Measurements from ENCODE around the gene CBARP. TPM values are rescaled to one million over a fixed set of nuclear protein-coding genes. Genes with fewer than 3 reads are reported as not detected.

CBARP gene
- total RNA-seq, 1 experiment from 2014 or later, result 23.4 TPM

DNA sequence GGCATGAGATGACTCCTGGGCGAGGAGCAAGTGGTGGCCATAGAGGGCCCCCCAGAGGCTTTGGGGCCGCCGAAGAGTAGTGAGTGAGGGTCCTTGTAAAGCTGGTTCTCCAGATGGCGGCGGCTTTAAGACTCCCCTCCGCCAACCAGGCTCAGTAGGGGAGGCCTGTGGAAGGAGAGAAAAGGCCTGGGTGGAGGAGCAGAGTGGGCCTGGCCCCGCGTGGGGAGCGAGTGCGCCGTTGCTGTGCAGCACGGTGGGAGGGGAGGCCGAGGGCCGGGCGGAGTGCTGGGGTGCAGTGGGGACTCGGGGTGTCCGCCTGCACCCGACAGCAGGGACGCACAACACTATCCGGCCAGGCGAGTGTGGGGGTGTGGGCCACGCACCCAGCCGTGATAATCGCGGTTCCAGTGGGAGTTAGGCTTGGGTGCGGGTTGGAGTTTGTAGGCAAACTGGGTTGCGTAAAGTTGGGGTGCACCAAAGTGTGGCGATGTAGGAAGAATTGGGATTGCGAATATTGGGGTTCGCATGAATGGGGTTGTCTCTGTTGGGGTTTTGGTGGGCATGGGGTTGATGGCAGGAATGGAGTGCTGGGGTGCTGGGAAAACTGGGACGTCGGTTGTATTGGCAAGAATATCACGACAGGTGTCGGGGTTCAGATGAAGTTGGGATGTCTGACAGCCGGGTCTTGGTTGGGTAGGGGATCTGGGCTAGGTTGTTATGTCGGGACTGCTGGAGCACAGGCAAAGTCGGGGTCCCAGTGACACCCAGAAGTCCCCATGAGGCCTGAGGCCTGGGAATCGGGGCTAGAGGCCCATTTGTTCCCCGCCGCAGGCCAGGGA lies 30.6 kb upstream of the CBARP start:
- Mint-ChIP-seq H3K4me3 (peak overlapping the region; percentile 76), H3K36me3 (peaks cover 34% of the 10 kb centered on the region), H3K27me3 (ENCODE audit: low read depth) (peaks cover 7% of the 10 kb centered on the region), H3K9me3 (no peaks in the 10 kb centered on the region), H3K4me1 (peaks cover 54% of the 10 kb centered on the region), H3K27ac (peak overlapping the region; percentile 84)
- ATAC-seq (no peak), DNase-seq (ENCODE audit: low spot score) (no peak)
- TF ChIP-seq, protein P1, sequence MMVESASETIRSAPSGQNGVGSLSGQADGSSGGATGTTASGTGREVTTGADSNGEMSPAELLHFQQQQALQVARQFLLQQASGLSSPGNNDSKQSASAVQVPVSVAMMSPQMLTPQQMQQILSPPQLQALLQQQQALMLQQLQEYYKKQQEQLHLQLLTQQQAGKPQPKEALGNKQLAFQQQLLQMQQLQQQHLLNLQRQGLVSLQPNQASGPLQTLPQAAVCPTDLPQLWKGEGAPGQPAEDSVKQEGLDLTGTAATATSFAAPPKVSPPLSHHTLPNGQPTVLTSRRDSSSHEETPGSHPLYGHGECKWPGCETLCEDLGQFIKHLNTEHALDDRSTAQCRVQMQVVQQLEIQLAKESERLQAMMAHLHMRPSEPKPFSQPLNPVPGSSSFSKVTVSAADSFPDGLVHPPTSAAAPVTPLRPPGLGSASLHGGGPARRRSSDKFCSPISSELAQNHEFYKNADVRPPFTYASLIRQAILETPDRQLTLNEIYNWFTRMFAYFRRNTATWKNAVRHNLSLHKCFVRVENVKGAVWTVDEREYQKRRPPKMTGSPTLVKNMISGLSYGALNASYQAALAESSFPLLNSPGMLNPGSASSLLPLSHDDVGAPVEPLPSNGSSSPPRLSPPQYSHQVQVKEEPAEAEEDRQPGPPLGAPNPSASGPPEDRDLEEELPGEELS (CRISPR knock-in tag; IDR thresholded peaks at IDR 0.05), result 0 out of 2 replicates have a peak, but pooled peaks have one; percentile 61
- TF ChIP-seq TCF7 (CRISPR knock-in tag; IDR thresholded peaks at IDR 0.05; ENCODE audit: low read depth), result no peak
- 0 out of 2 replicates have a peak, but pooled peaks have one; percentile 22 for TF ChIP-seq ZNF232 (CRISPR knock-in tag; IDR thresholded peaks at IDR 0.05)
- ChIA-PET CTCF (interaction anchor here (0.8 to 15.6 kb wide), 12 partner anchors 9 to 204 kb away, joined by 3 to 648 read pairs (median 3); partner anchors contain the start of genes ATP5F1D and MIDN), POLR2A (interaction anchor here (0.5 to 2.8 kb wide), 18 partner anchors 9 to 240 kb away, joined by 3 to 37 read pairs (median 6); partner anchors contain the start of gene ATP5F1D)

DNA sequence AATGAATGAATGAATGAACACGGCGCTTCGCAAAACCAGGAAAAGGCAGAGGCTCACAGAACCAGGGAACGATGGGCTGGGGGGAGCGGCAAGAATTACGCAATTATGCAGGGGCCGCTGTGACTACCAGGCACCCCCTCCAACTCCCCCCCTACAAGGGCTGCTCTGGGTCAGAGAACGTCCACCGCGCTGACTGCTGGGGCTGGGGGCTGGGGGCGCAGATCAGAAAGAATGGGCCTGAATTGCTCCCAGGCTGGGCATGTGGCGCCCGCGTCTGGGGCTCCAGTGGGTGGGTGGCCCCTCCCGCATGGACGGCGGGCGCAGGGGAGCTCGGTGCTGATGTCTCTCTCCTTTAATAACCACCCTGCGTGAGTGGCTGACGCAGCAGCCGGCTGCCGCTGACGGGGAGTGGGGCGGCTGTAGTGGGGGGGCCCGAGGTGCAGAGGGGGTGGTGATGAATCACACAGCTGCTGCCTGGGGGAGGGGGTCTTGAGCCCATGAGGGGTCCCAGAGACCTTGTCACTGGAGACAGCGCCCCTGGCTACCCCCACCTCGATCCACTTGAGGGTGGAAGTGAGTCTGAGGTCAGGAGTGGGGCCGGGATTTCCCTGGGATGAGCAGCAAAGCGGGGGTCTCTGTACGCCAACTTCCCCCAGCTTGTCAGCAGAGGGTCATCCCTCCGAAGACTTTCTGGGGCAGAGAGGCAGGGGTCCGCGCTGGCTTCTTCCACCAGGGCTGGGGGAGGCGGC lies 29.8 kb upstream of the CBARP start:
- ATAC-seq (no peak), DNase-seq (ENCODE audit: low spot score) (no peak)
- peaks cover 28% of the 10 kb centered on the region for H3K36me3 Mint-ChIP-seq
- H3K9me3 Mint-ChIP-seq, result no peaks in the 10 kb centered on the region
- ChIA-PET CTCF (interaction anchor here (1.5 to 15.6 kb wide), 4 partner anchors 12 to 25 kb away, joined by 3 to 648 read pairs (median 13); partner anchors contain the start of genes ATP5F1D and MIDN), POLR2A (interaction anchor here (1.1 to 2.8 kb wide), 4 partner anchors 8 to 29 kb away, joined by 3 to 31 read pairs (median 5); no protein-coding TSS in a partner anchor)
- peak overlapping the region; percentile 76 for H3K4me3 Mint-ChIP-seq
- TF ChIP-seq GTF2I (CRISPR knock-in tag; conservative IDR thresholded peaks at IDR 0.05) (no peak), SMAD4 (CRISPR knock-in tag; IDR thresholded peaks at IDR 0.05) (no peak), MXD4 (CRISPR knock-in tag; IDR thresholded peaks at IDR 0.05; ENCODE audit: borderline replicate concordance) (no peak), MYBL2 (CRISPR knock-in tag; IDR thresholded peaks at IDR 0.05) (no peak), TP53 (CRISPR knock-in tag; IDR thresholded peaks at IDR 0.05) (no peak), ZNF416 (CRISPR knock-in tag; IDR thresholded peaks at IDR 0.05) (no peak), NR1H2 (CRISPR knock-in tag; IDR thresholded peaks at IDR 0.05) (no peak), SOX15 (CRISPR knock-in tag; IDR thresholded peaks at IDR 0.05) (no peak), ETV6 (CRISPR knock-in tag; IDR thresholded peaks at IDR 0.05) (no peak), ZNF232 (CRISPR knock-in tag; IDR thresholded peaks at IDR 0.05) (no peak), RORB (CRISPR knock-in tag; IDR thresholded peaks at IDR 0.05) (no peak)
- TF ChIP-seq, protein P2, sequence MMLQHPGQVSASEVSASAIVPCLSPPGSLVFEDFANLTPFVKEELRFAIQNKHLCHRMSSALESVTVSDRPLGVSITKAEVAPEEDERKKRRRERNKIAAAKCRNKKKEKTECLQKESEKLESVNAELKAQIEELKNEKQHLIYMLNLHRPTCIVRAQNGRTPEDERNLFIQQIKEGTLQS (CRISPR knock-in tag; conservative IDR thresholded peaks at IDR 0.05), result no peak
- TF ChIP-seq, protein P3, sequence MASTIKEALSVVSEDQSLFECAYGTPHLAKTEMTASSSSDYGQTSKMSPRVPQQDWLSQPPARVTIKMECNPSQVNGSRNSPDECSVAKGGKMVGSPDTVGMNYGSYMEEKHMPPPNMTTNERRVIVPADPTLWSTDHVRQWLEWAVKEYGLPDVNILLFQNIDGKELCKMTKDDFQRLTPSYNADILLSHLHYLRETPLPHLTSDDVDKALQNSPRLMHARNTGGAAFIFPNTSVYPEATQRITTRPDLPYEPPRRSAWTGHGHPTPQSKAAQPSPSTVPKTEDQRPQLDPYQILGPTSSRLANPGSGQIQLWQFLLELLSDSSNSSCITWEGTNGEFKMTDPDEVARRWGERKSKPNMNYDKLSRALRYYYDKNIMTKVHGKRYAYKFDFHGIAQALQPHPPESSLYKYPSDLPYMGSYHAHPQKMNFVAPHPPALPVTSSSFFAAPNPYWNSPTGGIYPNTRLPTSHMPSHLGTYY (CRISPR knock-in tag; IDR thresholded peaks at IDR 0.05), result no peak
- TF ChIP-seq, protein P4, sequence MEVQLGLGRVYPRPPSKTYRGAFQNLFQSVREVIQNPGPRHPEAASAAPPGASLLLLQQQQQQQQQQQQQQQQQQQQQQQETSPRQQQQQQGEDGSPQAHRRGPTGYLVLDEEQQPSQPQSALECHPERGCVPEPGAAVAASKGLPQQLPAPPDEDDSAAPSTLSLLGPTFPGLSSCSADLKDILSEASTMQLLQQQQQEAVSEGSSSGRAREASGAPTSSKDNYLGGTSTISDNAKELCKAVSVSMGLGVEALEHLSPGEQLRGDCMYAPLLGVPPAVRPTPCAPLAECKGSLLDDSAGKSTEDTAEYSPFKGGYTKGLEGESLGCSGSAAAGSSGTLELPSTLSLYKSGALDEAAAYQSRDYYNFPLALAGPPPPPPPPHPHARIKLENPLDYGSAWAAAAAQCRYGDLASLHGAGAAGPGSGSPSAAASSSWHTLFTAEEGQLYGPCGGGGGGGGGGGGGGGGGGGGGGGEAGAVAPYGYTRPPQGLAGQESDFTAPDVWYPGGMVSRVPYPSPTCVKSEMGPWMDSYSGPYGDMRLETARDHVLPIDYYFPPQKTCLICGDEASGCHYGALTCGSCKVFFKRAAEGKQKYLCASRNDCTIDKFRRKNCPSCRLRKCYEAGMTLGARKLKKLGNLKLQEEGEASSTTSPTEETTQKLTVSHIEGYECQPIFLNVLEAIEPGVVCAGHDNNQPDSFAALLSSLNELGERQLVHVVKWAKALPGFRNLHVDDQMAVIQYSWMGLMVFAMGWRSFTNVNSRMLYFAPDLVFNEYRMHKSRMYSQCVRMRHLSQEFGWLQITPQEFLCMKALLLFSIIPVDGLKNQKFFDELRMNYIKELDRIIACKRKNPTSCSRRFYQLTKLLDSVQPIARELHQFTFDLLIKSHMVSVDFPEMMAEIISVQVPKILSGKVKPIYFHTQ (CRISPR knock-in tag; IDR thresholded peaks at IDR 0.05), result no peak
- TF ChIP-seq, protein P5, sequence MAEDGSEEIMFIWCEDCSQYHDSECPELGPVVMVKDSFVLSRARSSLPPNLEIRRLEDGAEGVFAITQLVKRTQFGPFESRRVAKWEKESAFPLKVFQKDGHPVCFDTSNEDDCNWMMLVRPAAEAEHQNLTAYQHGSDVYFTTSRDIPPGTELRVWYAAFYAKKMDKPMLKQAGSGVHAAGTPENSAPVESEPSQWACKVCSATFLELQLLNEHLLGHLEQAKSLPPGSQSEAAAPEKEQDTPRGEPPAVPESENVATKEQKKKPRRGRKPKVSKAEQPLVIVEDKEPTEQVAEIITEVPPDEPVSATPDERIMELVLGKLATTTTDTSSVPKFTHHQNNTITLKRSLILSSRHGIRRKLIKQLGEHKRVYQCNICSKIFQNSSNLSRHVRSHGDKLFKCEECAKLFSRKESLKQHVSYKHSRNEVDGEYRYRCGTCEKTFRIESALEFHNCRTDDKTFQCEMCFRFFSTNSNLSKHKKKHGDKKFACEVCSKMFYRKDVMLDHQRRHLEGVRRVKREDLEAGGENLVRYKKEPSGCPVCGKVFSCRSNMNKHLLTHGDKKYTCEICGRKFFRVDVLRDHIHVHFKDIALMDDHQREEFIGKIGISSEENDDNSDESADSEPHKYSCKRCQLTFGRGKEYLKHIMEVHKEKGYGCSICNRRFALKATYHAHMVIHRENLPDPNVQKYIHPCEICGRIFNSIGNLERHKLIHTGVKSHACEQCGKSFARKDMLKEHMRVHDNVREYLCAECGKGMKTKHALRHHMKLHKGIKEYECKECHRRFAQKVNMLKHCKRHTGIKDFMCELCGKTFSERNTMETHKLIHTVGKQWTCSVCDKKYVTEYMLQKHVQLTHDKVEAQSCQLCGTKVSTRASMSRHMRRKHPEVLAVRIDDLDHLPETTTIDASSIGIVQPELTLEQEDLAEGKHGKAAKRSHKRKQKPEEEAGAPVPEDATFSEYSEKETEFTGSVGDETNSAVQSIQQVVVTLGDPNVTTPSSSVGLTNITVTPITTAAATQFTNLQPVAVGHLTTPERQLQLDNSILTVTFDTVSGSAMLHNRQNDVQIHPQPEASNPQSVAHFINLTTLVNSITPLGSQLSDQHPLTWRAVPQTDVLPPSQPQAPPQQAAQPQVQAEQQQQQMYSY (CRISPR knock-in tag; IDR thresholded peaks at IDR 0.05), result peak; percentile 76
- TF ChIP-seq, protein P6, sequence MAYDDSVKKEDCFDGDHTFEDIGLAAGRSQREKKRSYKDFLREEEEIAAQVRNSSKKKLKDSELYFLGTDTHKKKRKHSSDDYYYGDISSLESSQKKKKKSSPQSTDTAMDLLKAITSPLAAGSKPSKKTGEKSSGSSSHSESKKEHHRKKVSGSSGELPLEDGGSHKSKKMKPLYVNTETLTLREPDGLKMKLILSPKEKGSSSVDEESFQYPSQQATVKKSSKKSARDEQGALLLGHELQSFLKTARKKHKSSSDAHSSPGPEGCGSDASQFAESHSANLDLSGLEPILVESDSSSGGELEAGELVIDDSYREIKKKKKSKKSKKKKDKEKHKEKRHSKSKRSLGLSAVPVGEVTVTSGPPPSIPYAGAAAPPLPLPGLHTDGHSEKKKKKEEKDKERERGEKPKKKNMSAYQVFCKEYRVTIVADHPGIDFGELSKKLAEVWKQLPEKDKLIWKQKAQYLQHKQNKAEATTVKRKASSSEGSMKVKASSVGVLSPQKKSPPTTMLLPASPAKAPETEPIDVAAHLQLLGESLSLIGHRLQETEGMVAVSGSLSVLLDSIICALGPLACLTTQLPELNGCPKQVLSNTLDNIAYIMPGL (CRISPR knock-in tag; IDR thresholded peaks at IDR 0.05), result 0 out of 2 replicates have a peak, but pooled peaks have one; percentile 35
- peaks cover 56% of the 10 kb centered on the region for H3K4me1 Mint-ChIP-seq
- peaks cover 7% of the 10 kb centered on the region for H3K27me3 Mint-ChIP-seq (ENCODE audit: low read depth)
- no peak overlapping the region for H3K27ac Mint-ChIP-seq
